ENCODE measurements around the gene METTL13.

DNA sequence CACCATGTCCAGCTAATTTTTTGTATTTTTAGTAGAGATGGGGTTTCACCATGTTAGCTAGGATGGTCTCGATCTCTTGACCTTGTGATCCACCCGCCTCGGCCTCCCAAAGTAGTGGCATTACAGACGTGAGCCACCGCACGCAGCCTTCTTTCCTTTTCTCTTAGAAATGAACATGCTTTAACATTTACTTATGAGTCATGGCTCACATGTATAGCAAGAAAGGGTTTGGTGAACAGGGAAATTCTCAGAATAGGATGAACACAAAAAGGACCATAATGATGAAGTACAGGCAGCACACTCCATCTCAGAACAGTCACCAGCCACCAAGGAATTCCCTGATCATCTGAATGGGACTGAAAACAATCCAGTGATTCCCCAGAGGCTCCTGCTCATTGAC lies 30.2 kb upstream of the METTL13 start:
- TF ChIP-seq ZNF521 (tag by site-specific recombination; IDR thresholded peaks at IDR 0.05) (no peak), ZNF530 (tag by site-specific recombination; IDR thresholded peaks at IDR 0.05; ENCODE audit: low read depth) (no peak), ZNF621 (tag by site-specific recombination; IDR thresholded peaks at IDR 0.05) (no peak), ZNF274 (IDR thresholded peaks at IDR 0.05; ENCODE audit: low read length) (no peak), ZNF274 (tag by site-specific recombination; IDR thresholded peaks at IDR 0.05; ENCODE audit: borderline replicate concordance) (no peak), MYNN (tag by site-specific recombination; IDR thresholded peaks at IDR 0.05; ENCODE audit: borderline replicate concordance) (no peak), GLIS1 (tag by site-specific recombination; IDR thresholded peaks at IDR 0.05) (no peak), TRIM28 (IDR thresholded peaks at IDR 0.05; ENCODE audit: borderline replicate concordance, low read length) (no peak), ZNF121 (tag by site-specific recombination; IDR thresholded peaks at IDR 0.05) (no peak)
- TF ChIP-seq, protein P1, sequence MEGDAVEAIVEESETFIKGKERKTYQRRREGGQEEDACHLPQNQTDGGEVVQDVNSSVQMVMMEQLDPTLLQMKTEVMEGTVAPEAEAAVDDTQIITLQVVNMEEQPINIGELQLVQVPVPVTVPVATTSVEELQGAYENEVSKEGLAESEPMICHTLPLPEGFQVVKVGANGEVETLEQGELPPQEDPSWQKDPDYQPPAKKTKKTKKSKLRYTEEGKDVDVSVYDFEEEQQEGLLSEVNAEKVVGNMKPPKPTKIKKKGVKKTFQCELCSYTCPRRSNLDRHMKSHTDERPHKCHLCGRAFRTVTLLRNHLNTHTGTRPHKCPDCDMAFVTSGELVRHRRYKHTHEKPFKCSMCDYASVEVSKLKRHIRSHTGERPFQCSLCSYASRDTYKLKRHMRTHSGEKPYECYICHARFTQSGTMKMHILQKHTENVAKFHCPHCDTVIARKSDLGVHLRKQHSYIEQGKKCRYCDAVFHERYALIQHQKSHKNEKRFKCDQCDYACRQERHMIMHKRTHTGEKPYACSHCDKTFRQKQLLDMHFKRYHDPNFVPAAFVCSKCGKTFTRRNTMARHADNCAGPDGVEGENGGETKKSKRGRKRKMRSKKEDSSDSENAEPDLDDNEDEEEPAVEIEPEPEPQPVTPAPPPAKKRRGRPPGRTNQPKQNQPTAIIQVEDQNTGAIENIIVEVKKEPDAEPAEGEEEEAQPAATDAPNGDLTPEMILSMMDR (tag by site-specific recombination; IDR thresholded peaks at IDR 0.05) = no peak
- TF ChIP-seq, protein P2, sequence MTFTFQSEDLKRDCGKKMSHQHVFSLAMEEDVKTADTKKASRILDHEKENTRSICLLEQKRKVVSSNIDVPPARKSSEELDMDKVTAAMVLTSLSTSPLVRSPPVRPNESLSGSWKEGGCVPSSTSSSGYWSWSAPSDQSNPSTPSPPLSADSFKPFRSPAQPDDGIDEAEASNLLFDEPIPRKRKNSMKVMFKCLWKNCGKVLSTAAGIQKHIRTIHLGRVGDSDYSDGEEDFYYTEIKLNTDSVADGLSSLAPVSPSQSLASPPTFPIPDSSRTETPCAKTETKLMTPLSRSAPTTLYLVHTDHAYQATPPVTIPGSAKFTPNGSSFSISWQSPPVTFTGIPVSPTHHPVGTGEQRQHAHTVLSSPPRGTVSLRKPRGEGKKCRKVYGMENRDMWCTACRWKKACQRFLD (tag by site-specific recombination; IDR thresholded peaks at IDR 0.05) = no peak

Data from HEK293 (cell line).